SH-SY5Y (cell line): ENCODE measurements around the gene CDC23.

Experiments
- GATA2 ChIP-seq: IDR thresholded peaks from 2 replicates; pipeline ENCODE4 v1.6.1; 2011; ENCODE audit warnings: mild to moderate bottlenecking, low read depth, low read length
- GATA3 ChIP-seq: IDR thresholded peaks from 2 replicates; pipeline ENCODE4 v1.6.1; 2011; ENCODE audit warnings: low read depth, mild to moderate bottlenecking, low read length, moderate library complexity

DNA sequence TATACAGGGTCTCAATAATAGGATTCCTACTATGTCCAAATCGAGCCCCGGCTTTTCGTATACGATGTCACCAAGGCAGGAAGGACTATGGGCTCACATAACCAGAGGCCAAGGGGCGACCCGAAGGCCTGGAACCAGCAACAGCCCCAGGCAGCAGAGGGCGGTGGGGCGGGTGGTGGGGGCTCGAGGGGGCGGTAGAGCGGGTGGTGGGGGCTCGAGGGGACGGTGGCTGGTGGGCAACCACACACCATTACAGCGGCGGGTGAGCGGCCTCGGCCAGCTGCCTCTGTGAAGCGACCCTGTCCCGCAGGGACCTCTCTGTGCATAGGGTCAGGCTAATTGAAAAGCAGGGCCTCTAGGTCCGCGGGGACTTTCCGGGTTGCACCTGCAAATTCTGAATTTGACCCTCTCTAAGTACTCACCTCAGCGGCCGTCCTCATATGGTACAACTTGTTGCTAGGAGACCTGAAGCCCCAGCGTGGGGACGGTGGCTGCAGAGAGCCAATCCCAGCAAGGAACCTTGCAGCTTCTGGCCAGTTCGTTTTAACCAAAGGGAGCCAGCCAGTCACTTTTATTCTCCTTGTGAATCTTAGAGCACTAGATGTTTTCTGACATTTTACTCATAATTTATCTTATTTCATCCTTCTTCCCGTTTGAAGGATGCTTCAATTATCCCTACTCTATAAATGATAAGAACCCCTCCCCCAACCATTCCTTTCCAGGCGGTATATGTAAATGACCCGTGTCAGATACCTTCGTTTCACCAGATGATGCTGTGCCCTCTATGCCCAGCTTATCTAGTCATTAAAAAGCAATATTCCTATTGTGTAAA lies 74.0 kb downstream of the CDC23 start, which contains the start of gene NME5:
- no peak for TF ChIP-seq GATA3
- TF ChIP-seq GATA2 = no peak
